IMR-90 (cell line): ENCODE data around the gene C1QTNF1. TPM values are rescaled to one million over a fixed set of nuclear protein-coding genes. Genes with fewer than 3 reads are reported as not detected.

ENCODE experiments used
- ATAC-seq: fragments of 200-7000 bp; cut with Tn5 transposase; 2 replicates; pipeline ENCODE4 v1.9.1; 2020; ENCODE audit warnings: low read depth, mild to moderate bottlenecking, moderate library complexity
- BruUV-seq: library from RNA; stranded (reverse); fragments of 400-500 nt; replicated peaks from 2 replicates; lab custom pipeline; 2021; lab: Mats Ljungman, UMichigan
- CTCF ChIA-PET: fragments of 300-600 bp; formaldehyde crosslinking; extraction: SDS; loops from one replicate; lab custom pipeline; 2021; ENCODE audit warnings: antibody characterized with exemption; lab: Yijun Ruan, JAX
- POLR2A ChIA-PET: fragments of 300-600 bp; sonication (Branson Sonifier 250); formaldehyde crosslinking; loops from one replicate; lab custom pipeline; 2022; ENCODE audit warnings: antibody characterized with exemption; ENCODE audit not compliant: unreplicated experiment; lab: Charles Lee
- DNase-seq: peaks from one replicate; pipeline ENCODE4 v3.0.0; 2013
- H2AFZ ChIP-seq: replicated peaks from 2 replicates; pipeline ENCODE3; 2013; ENCODE audit warnings: low read length, mild to moderate bottlenecking; ENCODE audit not compliant: poor library complexity
- H2AK5ac ChIP-seq: 2 replicates; pipeline ENCODE4 v1.6.1; 2013; ENCODE audit warnings: low read depth, low read length, inconsistent platforms
- H2AK9ac ChIP-seq: replicated peaks from 2 replicates; pipeline ENCODE3; 2013; ENCODE audit warnings: mild to moderate bottlenecking, low read depth, low read length, moderate library complexity; ENCODE audit not compliant: poor library complexity
- H2BK120ac ChIP-seq: 2 replicates; pipeline ENCODE4 v1.6.1; 2013; ENCODE audit warnings: low read depth, low read length, inconsistent platforms
- H2BK15ac ChIP-seq: 3 replicates; pipeline ENCODE4 v1.6.1; 2013; ENCODE audit warnings: low read depth, low read length, inconsistent platforms
- H2BK20ac ChIP-seq: 2 replicates; pipeline ENCODE4 v1.6.1; 2013; ENCODE audit warnings: low read depth, mild to moderate bottlenecking, inconsistent platforms, low read length, moderate library complexity
- H2BK5ac ChIP-seq: 2 replicates; pipeline ENCODE4 v1.6.1; 2013; ENCODE audit warnings: mild to moderate bottlenecking, low read depth, low read length, inconsistent platforms; ENCODE audit not compliant: poor library complexity, severe bottlenecking
- H3K14ac ChIP-seq: replicated peaks from 2 replicates; pipeline ENCODE4 v1.6.1; 2013; ENCODE audit warnings: low read depth, low read length, inconsistent platforms
- H3K18ac ChIP-seq: 2 replicates; pipeline ENCODE4 v1.6.1; 2013; ENCODE audit warnings: low read depth, low read length, control low read depth
- H3K23ac ChIP-seq: 2 replicates; pipeline ENCODE4 v1.6.1; 2013; ENCODE audit warnings: low read depth, low read length, inconsistent platforms
- H3K27ac ChIP-seq: 2 replicates; pipeline ENCODE4 v1.5.1; 2013; ENCODE audit warnings: mild to moderate bottlenecking, control low read depth, low read length; ENCODE audit not compliant: insufficient read depth
- H3K27me3 ChIP-seq: 2 replicates; pipeline ENCODE4 v1.6.1; 2013; ENCODE audit warnings: low read length; ENCODE audit not compliant: control insufficient read depth, insufficient read depth
- H3K36me3 ChIP-seq: 2 replicates; pipeline ENCODE4 v1.6.1; 2013; ENCODE audit warnings: low read length, mixed read lengths; ENCODE audit not compliant: control insufficient read depth, insufficient read depth
- H3K4ac ChIP-seq: 2 replicates; pipeline ENCODE4 v1.6.1; 2013; ENCODE audit warnings: low read depth, low read length, inconsistent platforms
- H3K4me1 ChIP-seq: 2 replicates; pipeline ENCODE4 v1.6.1; 2013; ENCODE audit warnings: low read length, mixed read lengths; ENCODE audit not compliant: control insufficient read depth, insufficient read depth
- H3K4me2 ChIP-seq: 2 replicates; pipeline ENCODE4 v1.6.1; 2013; ENCODE audit warnings: low read depth, mild to moderate bottlenecking, control low read depth, low read length, moderate library complexity
- H3K4me3 ChIP-seq: 2 replicates; pipeline ENCODE4 v1.5.1; 2013; ENCODE audit warnings: low read depth, mild to moderate bottlenecking, control low read depth, low read length, moderate library complexity; ENCODE audit not compliant: insufficient read depth
- H3K56ac ChIP-seq: 2 replicates; pipeline ENCODE4 v1.6.1; 2013; ENCODE audit warnings: low read length, inconsistent platforms; ENCODE audit not compliant: insufficient read depth; ENCODE audit errors: extremely low read depth
- H3K79me1 ChIP-seq, 2 experiments: 2 replicates each; pipeline ENCODE4 v1.6.1; 2013; ENCODE audit warnings: low read length in 2 of 2, inconsistent platforms in 1 of 2, low read depth in 1 of 2
- H3K9ac ChIP-seq: 2 replicates; pipeline ENCODE4 v1.6.1; 2013; ENCODE audit warnings: low read depth, low read length, control low read depth
- H3K9me1 ChIP-seq: 2 replicates; pipeline ENCODE4 v1.6.1; 2013; ENCODE audit warnings: low read length, inconsistent platforms; ENCODE audit not compliant: insufficient read depth
- H3K9me3 ChIP-seq: 2 replicates; pipeline ENCODE4 v1.6.1; 2013; ENCODE audit warnings: low read length; ENCODE audit not compliant: control insufficient read depth, insufficient read depth
- H4K20me1 ChIP-seq: 2 replicates; pipeline ENCODE4 v1.6.1; 2013; ENCODE audit warnings: low read length, inconsistent platforms; ENCODE audit not compliant: insufficient read depth
- H4K5ac ChIP-seq: 2 replicates; pipeline ENCODE4 v1.6.1; 2013; ENCODE audit warnings: mild to moderate bottlenecking, low read depth, low read length, control low read depth
- H4K8ac ChIP-seq, 2 experiments: 2 replicates each; pipeline ENCODE4 v1.6.1; 2013; ENCODE audit warnings: low read depth in 2 of 2, low read length in 2 of 2, control low read depth in 1 of 2, inconsistent platforms in 1 of 2
- H4K91ac ChIP-seq: 2 replicates; pipeline ENCODE4 v1.6.1; 2013; ENCODE audit warnings: low read depth, low read length, inconsistent platforms; ENCODE audit not compliant: insufficient read depth
- CHD1 ChIP-seq: IDR thresholded peaks from 2 replicates; pipeline ENCODE4 v1.6.1; 2012; ENCODE audit warnings: low read depth, low read length, improper control_type of control experiment
- FOS ChIP-seq: fragments of 150-350 bp; IDR thresholded peaks from 2 replicates; pipeline ENCODE4 v1.6.1; 2016; ENCODE audit warnings: low read depth, low read length
- POLR2A ChIP-seq: IDR thresholded peaks from 2 replicates; pipeline ENCODE4 v1.6.1; 2012; ENCODE audit warnings: mild to moderate bottlenecking, low read depth, low read length
- RAD21 ChIP-seq: IDR thresholded peaks from 2 replicates; pipeline ENCODE4 v1.6.1; 2012; ENCODE audit warnings: low read length, improper control_type of control experiment
- RCOR1 ChIP-seq: IDR thresholded peaks from 2 replicates; pipeline ENCODE4 v1.6.1; 2012; ENCODE audit warnings: mild to moderate bottlenecking, low read length, improper control_type of control experiment; ENCODE audit not compliant: insufficient replicate concordance
- RFX5 ChIP-seq: IDR thresholded peaks from 2 replicates; pipeline ENCODE4 v1.8.0; 2012; ENCODE audit warnings: low read depth, mild to moderate bottlenecking, low read length, moderate library complexity
- SMC3 ChIP-seq: fragments of 150-350 bp; IDR thresholded peaks from 2 replicates; pipeline ENCODE4 v1.6.1; 2016; ENCODE audit warnings: low read depth, mild to moderate bottlenecking, antibody characterized with exemption, low read length, moderate library complexity
- WGBS, 2 experiments: methylation state at CpG; one replicate each; pipeline versions ENCODE4 v1.1.5 to v1.1.7; 2013; ENCODE audit warnings: missing lambda C conversion rate in 2 of 2; ENCODE audit not compliant: insufficient read length in 1 of 2; ENCODE audit errors: extremely low coverage in 2 of 2; 5-methylcytosine and 5-hydroxymethylcytosine counted together
- dilution Hi-C: fragments of 300-500 bp; cut with HindIII; formaldehyde crosslinking; loops from one replicate; pipeline ENCODE4 v1.14.3; 2018; ENCODE audit warnings: low sequenced_read_pairs; ENCODE audit not compliant: unreplicated experiment
- in situ Hi-C: fragments of 300-500 bp; cut with MboI; formaldehyde crosslinking; loops from 3 replicates; pipeline ENCODE4 v1.14.3; 2019; ENCODE audit warnings: low sequenced_read_pairs, inconsistent platforms, mixed read lengths
- intact Hi-C: fragments of 100-400 bp; cut with micrococcal nuclease; formaldehyde crosslinking; loops from 2 replicates; pipeline ENCODE4 v1.10.0; 2022
- polyA plus RNA-seq, 3 experiments: library from polyadenylated mRNA; depleted of rRNA; stranded (reverse); fragments of >200 nt; gene quantifications; 2 replicates each; pipeline ENCODE4 v1.2.3, GENCODE V29; 2012; ENCODE audit warnings: low replicate concordance in 1 of 3
- total RNA-seq: library from RNA; depleted of rRNA; stranded (reverse); fragments of >200 nt; gene quantifications from 2 replicates; pipeline ENCODE4 v1.2.3, GENCODE V29; 2012

Gene C1QTNF1
- total and polyA plus RNA-seq, 2 of the 4 experiments (the other 2 are of a cell fraction), result 3.4 to 8.4 TPM

DNA sequence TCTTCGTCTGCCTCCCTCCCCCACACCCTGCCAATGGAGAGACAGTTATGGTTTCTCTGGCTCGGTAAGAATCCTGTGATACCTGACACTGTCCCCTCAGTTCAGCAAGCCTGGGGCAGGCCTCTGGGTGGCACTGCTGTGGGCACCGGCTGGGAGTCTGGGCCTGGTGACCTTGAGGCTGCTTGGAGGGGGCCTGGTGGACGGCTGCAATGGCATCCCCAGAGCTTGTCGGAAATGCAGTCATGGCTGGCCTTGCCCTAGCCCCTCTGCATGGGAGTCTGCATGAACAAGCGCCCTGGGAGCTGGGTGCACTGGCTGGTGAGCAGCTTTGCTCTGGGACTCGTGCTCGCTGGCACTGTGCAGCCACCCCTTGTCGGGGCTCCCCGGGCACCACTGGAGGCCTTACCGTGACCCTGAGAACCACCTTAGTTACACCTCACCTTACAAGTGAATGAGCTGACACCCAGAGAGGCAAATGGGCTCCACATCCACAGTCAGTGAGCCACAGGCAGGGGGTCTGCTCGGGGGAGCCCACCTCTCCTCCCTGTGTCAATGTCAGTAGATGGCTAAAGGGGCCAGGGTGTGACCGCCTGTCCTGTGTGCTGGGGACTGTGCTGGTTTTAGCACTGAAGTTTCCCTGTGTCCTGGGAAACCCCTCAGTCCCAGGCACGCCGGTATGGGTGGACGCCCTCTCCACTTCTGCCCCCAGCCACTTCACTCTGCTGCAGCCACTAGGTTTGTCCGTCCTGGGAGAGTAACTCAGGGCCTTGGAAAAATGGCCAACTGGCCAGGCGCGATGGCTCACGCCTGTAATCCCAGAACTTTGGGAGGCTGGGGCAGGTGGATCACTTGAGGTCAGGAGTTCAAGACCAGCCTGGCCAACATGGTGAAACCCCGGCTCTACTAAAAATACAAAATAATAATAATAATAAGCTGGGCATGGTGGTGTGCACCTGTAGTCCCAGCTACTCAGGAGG, 45.7 kb upstream of the C1QTNF1 start:
- Histone ChIP-seq H2AFZ (no peak overlapping the region), H3K4me2 (no peak overlapping the region; the same call in 1 of the 2 replicates), H3K4me1 (peaks cover 28% of the 10 kb centered on the region), H4K8ac (no peak overlapping the region; a peak in 1 of 4 replicates), H3K27ac (no peak overlapping the region), H4K5ac (no peak overlapping the region), H2BK20ac (no peak overlapping the region), H2BK5ac (no peak overlapping the region), H3K9me1 (peaks cover 18% of the 10 kb centered on the region), H4K20me1 (no peaks in the 10 kb centered on the region), H2AK9ac (peak overlapping the region; percentile 52), H2BK120ac (no peak overlapping the region), H3K36me3 (0 out of 2 replicates have a peak, but pooled peaks cover 2% of the 10 kb centered on the region), H3K14ac (no peak overlapping the region), H3K4me3 (no peak overlapping the region), H2BK15ac (no peak overlapping the region), H3K79me1 (peaks cover 4 to 47% of the 10 kb centered on the region in 2 experiments; a peak in 2 of 4 replicates), H4K91ac (no peak overlapping the region), H3K9me3 (no peaks in the 10 kb centered on the region), H3K4ac (no peak overlapping the region; the same call in 1 of the 2 replicates), H2AK5ac (peak overlapping the region; percentile 36; the same call in 1 of the 2 replicates), H3K9ac (no peak overlapping the region), H3K23ac (no peak overlapping the region), H3K56ac (no peak overlapping the region), H3K27me3 (no peaks in the 10 kb centered on the region), H3K18ac (no peak overlapping the region)
- POLR2A ChIA-PET, result no interaction called here
- ATAC-seq (no peak), DNase-seq (no peak)
- no TSS peak for BruUV-seq
- in situ Hi-C loops, result no loop called here
- intact Hi-C loops, result no loop called here
- WGBS, 2 experiments, result 58% methylated on average over 4 of the region's 21 CpGs; no CpG with 5 or more reads in 1 of the 2 experiments
- CTCF ChIA-PET, result no interaction called here
- dilution Hi-C loops, result no loop called here
- TF ChIP-seq RCOR1 (no peak), POLR2A (no peak), CHD1 (no peak), RFX5 (no peak), FOS (no peak), SMC3 (no peak), RAD21 (no peak)
